Measurements from ENCODE around the gene WNT7A. TPM values are rescaled to one million over a fixed set of nuclear protein-coding genes. Genes with fewer than 3 reads are reported as not detected.

Gene WNT7A
- total and polyA plus RNA-seq, 8 donors: 0.35 TPM; not detected in 7

- H3K36me3 ChIP-seq: no peaks in the 10 kb centered on the region
- TF ChIP-seq EP300 (IDR thresholded peaks at IDR 0.05) (no peak), CTCF (IDR thresholded peaks at IDR 0.05) (no peak), POLR2A (IDR thresholded peaks at IDR 0.05) (no peak), POLR2AphosphoS5 (IDR thresholded peaks at IDR 0.05) (no peak)
- H3K27ac ChIP-seq: no peak overlapping the region
- 73 to 82% (median 79%) methylated on average over 12 of the region's 12 CpGs for WGBS, 5 donors
- no peaks in the 10 kb centered on the region for H3K4me1 ChIP-seq
- H3K9me3 ChIP-seq: no peaks in the 10 kb centered on the region
- H3K27me3 ChIP-seq: peaks cover 0 to 42% (median 0%) of the 10 kb centered on the region in 3 donors
- intact Hi-C loops (cut with DNase I; ENCODE audit: low total_unique reads): no loop called here
- no peak overlapping the region for H3K4me3 ChIP-seq
- DNase-seq: no peak
Observed at GRCh38 chr3:13836658-13837587, 42.9 kb downstream of the WNT7A start.

GRCh38 chr3:13835246-13835645, 44.6 kb downstream of the WNT7A start:
- H3K27ac ChIP-seq: no peak overlapping the region
- H3K4me1 ChIP-seq: no peaks in the 10 kb centered on the region
- no peaks in the 10 kb centered on the region for H3K36me3 ChIP-seq
- WGBS, 5 donors: 62 to 86% (median 79%) methylated on average over 9 of the region's 9 CpGs
- intact Hi-C loops (cut with DNase I; ENCODE audit: low total_unique reads): no loop called here
- H3K4me3 ChIP-seq: no peak overlapping the region
- no peaks in the 10 kb centered on the region for H3K9me3 ChIP-seq
- DNase-seq: no peak
- H3K27me3 ChIP-seq: peaks cover 0 to 44% (median 0%) of the 10 kb centered on the region in 3 donors
- TF ChIP-seq POLR2A (IDR thresholded peaks at IDR 0.05): no peak
- no peak for TF ChIP-seq CTCF (IDR thresholded peaks at IDR 0.05)
- no peak for TF ChIP-seq POLR2AphosphoS5 (IDR thresholded peaks at IDR 0.05)
- TF ChIP-seq EP300 (IDR thresholded peaks at IDR 0.05): no peak

- Histone ChIP-seq H3K36me3 (no peaks in the 10 kb centered on the region), H3K4me1 (no peaks in the 10 kb centered on the region), H3K27ac (no peak overlapping the region), H3K4me3 (no peak overlapping the region), H3K9me3 (no peaks in the 10 kb centered on the region), H3K27me3 (peaks cover 0 to 44% (median 0%) of the 10 kb centered on the region in 3 donors)
- DNase-seq: no peak
- TF ChIP-seq POLR2AphosphoS5 (IDR thresholded peaks at IDR 0.05) (no peak), EP300 (IDR thresholded peaks at IDR 0.05) (no peak), POLR2A (IDR thresholded peaks at IDR 0.05) (no peak)
- intact Hi-C loops (cut with DNase I; ENCODE audit: low total_unique reads): no loop called here
- 58 to 60% (median 60%) methylated on average over 14 of the region's 14 CpGs for WGBS, 5 donors
Observed at GRCh38 chr3:13834258-13835035, 45.4 kb downstream of the WNT7A start.

- Histone ChIP-seq H3K4me1 (no peaks in the 10 kb centered on the region), H3K36me3 (no peaks in the 10 kb centered on the region), H3K27ac (no peak overlapping the region), H3K4me3 (no peak overlapping the region), H3K27me3 (peaks cover 0 to 44% (median 0%) of the 10 kb centered on the region in 3 donors), H3K9me3 (peaks cover 0 to 6% (median 0%) of the 10 kb centered on the region in 4 donors)
- 74 to 78% (median 76%) methylated on average over 8 to 9 of the region's 9 CpGs for WGBS, 5 donors
- TF ChIP-seq POLR2AphosphoS5 (IDR thresholded peaks at IDR 0.05) (no peak), POLR2A (IDR thresholded peaks at IDR 0.05) (no peak), CTCF (IDR thresholded peaks at IDR 0.05) (no peak), EP300 (IDR thresholded peaks at IDR 0.05) (no peak)
- DNase-seq: no peak
- intact Hi-C loops (cut with DNase I; ENCODE audit: low total_unique reads): no loop called here
Observed at GRCh38 chr3:13833506-13834257, 46.2 kb downstream of the WNT7A start.

Data from stomach (tissue), 9 donors.